ENCODE measurements around the gene DRAP1.
"Not testable (repeated sequence)": the region's sequence is repeated elsewhere in the genome, so short reads cannot be mapped to it uniquely, and the experiment has no call there.

DRAP1 gene

GRCh38 chr11:65947133-65947532 lies 27.9 kb downstream of the DRAP1 start:
- intact Hi-C loops (cut with DNase I), result no loop called here
- no peak for DNase-seq

GRCh38 chr11:65947603-65948125 lies 28.4 kb downstream of the DRAP1 start:
- intact Hi-C loops (cut with DNase I), result no loop called here
- DNase-seq, result no peak

- DNase-seq; intact Hi-C loops (cut with DNase I): not testable (repeated sequence)
Observed at GRCh38 chr11:65950711-65951110, 31.5 kb downstream of the DRAP1 start.

GRCh38 chr11:65951641-65952040 lies 32.4 kb downstream of the DRAP1 start:
- not testable (repeated sequence) for DNase-seq

GRCh38 chr11:65952052-65952521 lies 32.9 kb downstream of the DRAP1 start:
- intact Hi-C loops (cut with DNase I), result no loop called here
- DNase-seq, result no peak

More at GRCh38 chr11:65951641-65952040, 32.4 kb downstream of the DRAP1 start:
- intact Hi-C loops (cut with DNase I), result not testable (repeated sequence)

GRCh38 chr11:65953471-65953870 lies 34.2 kb downstream of the DRAP1 start:
- intact Hi-C loops (cut with DNase I), result no loop called here
- no peak for DNase-seq

GRCh38 chr11:65954771-65955170 lies 35.5 kb downstream of the DRAP1 start:
- DNase-seq, result no peak
- intact Hi-C loops (cut with DNase I), result no loop called here

- no peak for DNase-seq
- intact Hi-C loops (cut with DNase I), result no loop called here
Observed at GRCh38 chr11:65958291-65958690, 39.1 kb downstream of the DRAP1 start.

GRCh38 chr11:65958774-65959420 lies 39.7 kb downstream of the DRAP1 start:
- intact Hi-C loops (cut with DNase I), result no loop called here
- DNase-seq, result no peak

- intact Hi-C loops (cut with DNase I), result loop anchor here (1.0 to 5.0 kb wide), 3 partner anchors 41 to 99 kb away; partner anchors contain the start of genes BANF1, C11orf68, DRAP1 and EIF1AD
- no peak for DNase-seq
Observed at GRCh38 chr11:65960824-65961266, 41.6 kb downstream of the DRAP1 start.

- intact Hi-C loops (cut with DNase I), result loop anchor here (1.0 to 5.0 kb wide), 3 partner anchors 41 to 99 kb away; partner anchors contain the start of genes BANF1, C11orf68, DRAP1 and EIF1AD
- peak; percentile 93 to 100 (median 98) for DNase-seq
Observed at GRCh38 chr11:65961267-65962140, 42.3 kb downstream of the DRAP1 start, which contains the start of gene SART1. SART1 (plus strand) TSS chr11:65961734; CDS start chr11:65961781, 47 bp downstream.

GRCh38 chr11:65962141-65962564 lies 42.9 kb downstream of the DRAP1 start:
- intact Hi-C loops (cut with DNase I), result loop anchor here (5.0 kb wide), 2 partner anchors 45 to 100 kb away; partner anchors contain the start of genes C11orf68, DRAP1 and MUS81
- DNase-seq, result no peak

GRCh38 chr11:65964906-65965305 lies 45.7 kb downstream of the DRAP1 start:
- intact Hi-C loops (cut with DNase I), result loop anchor here (5.0 kb wide), 2 partner anchors 48 to 103 kb away; partner anchors contain the start of genes C11orf68, DRAP1 and MUS81
- no peak for DNase-seq

GRCh38 chr11:65965986-65966762 lies 46.9 kb downstream of the DRAP1 start:
- DNase-seq, result no peak
- intact Hi-C loops (cut with DNase I), result no loop called here

GRCh38 chr11:65967329-65967934 lies 48.2 kb downstream of the DRAP1 start:
- intact Hi-C loops (cut with DNase I), result no loop called here
- DNase-seq, result no peak

- intact Hi-C loops (cut with DNase I), result no loop called here
- DNase-seq, result no peak
Observed at GRCh38 chr11:65968600-65969482, 49.6 kb downstream of the DRAP1 start.

Measured in head of caudate nucleus (tissue), 42 donors.